PC-9 (cell line): ENCODE measurements around the gene PEA15. TPM values are rescaled to one million over a fixed set of nuclear protein-coding genes. Genes with fewer than 3 reads are reported as not detected.

Experiments used
- BruUV-seq: library from RNA; stranded (reverse); fragments of 400-500 nt; replicated peaks from 2 replicates; lab custom pipeline; 2021; lab: Mats Ljungman, UMichigan
- CTCF ChIA-PET: fragments of 300-600 bp; sonication (Branson Sonifier 250); formaldehyde crosslinking; loops from one replicate; lab custom pipeline; 2022; ENCODE audit warnings: antibody characterized with exemption; lab: Charles Lee
- POLR2A ChIA-PET: fragments of 300-600 bp; sonication (Branson Sonifier 250); formaldehyde crosslinking; loops from one replicate; lab custom pipeline; 2022; ENCODE audit warnings: antibody characterized with exemption; ENCODE audit not compliant: unreplicated experiment; lab: Charles Lee
- DNase-seq, 2 experiments: peaks; one replicate each; pipeline versions ENCODE4 v3.0.0 to v3.0.0-alpha.2; 2015 to 2022; ENCODE audit warnings: mixed read lengths in 1 of 2
- H2AFZ ChIP-seq: fragments of 200-600 bp; sonication (generic); 2 replicates; pipeline ENCODE4 v1.8.1; 2017; ENCODE audit warnings: antibody characterized with exemption
- H3F3A ChIP-seq: fragments of 200-600 bp; sonication (generic); 2 replicates; pipeline ENCODE4 v1.8.1; 2017; ENCODE audit warnings: antibody characterized with exemption, mild to moderate bottlenecking, low read depth; ENCODE audit not compliant: insufficient read depth
- H3K27ac ChIP-seq: fragments of 200-600 bp; sonication (generic); 2 replicates; pipeline ENCODE4 v1.6.1; 2016; ENCODE audit warnings: mixed run types
- H3K27me3 ChIP-seq: fragments of 200-600 bp; sonication (generic); 2 replicates; pipeline ENCODE4 v1.6.1; 2016; ENCODE audit warnings: low read depth, mixed run types; ENCODE audit not compliant: insufficient read depth
- H3K36me3 ChIP-seq: fragments of 200-600 bp; sonication (generic); 2 replicates; pipeline ENCODE4 v1.6.1; 2016; ENCODE audit warnings: low read depth, mixed run types
- H3K4me1 ChIP-seq: fragments of 200-600 bp; sonication (generic); replicated peaks from 2 replicates; pipeline ENCODE4 v1.6.1; 2016; ENCODE audit warnings: mixed run types; ENCODE audit not compliant: insufficient read depth
- H3K4me2 ChIP-seq: fragments of 200-600 bp; sonication (generic); 2 replicates; pipeline ENCODE4 v1.6.1; 2017; ENCODE audit warnings: mixed run types
- H3K4me3 ChIP-seq: fragments of 200-600 bp; sonication (generic); 2 replicates; pipeline ENCODE4 v1.6.1; 2016; ENCODE audit warnings: mixed run types
- H3K79me2 ChIP-seq: fragments of 200-600 bp; sonication (generic); 2 replicates; pipeline ENCODE4 v1.6.1; 2017; ENCODE audit warnings: low read depth, mixed run types
- H3K9me2 ChIP-seq: fragments of 200-600 bp; sonication (generic); 2 replicates; pipeline ENCODE4 v1.8.1; 2017; ENCODE audit warnings: mild to moderate bottlenecking; ENCODE audit not compliant: insufficient read depth
- H3K9me3 ChIP-seq: fragments of 200-600 bp; sonication (generic); 2 replicates; pipeline ENCODE4 v1.8.1; 2016; ENCODE audit warnings: low read depth; ENCODE audit not compliant: insufficient read depth
- H4K20me1 ChIP-seq: fragments of 200-600 bp; sonication (generic); 2 replicates; pipeline ENCODE4 v1.8.1; 2017; ENCODE audit not compliant: insufficient read depth
- CTCF ChIP-seq: fragments of 200-600 bp; sonication (generic); conservative IDR thresholded peaks from 2 replicates; pipeline ENCODE4 v1.6.1; 2017; ENCODE audit warnings: mixed run types, antibody characterized with exemption, mild to moderate bottlenecking, moderate library complexity
- EZH2 ChIP-seq: fragments of 200-600 bp; sonication (generic); IDR thresholded peaks from 2 replicates; pipeline ENCODE4 v1.8.0; 2017; ENCODE audit warnings: antibody characterized with exemption, low read depth
- intact Hi-C: fragments of 100-400 bp; cut with micrococcal nuclease; formaldehyde crosslinking; loops from one replicate; pipeline ENCODE4 v1.10.0; 2022; ENCODE audit not compliant: unreplicated experiment
- total RNA-seq: library from RNA; stranded (reverse); gene quantifications from 2 replicates; pipeline ENCODE4 v1.2.3, GENCODE V29; 2021

The PEA15 gene
- total RNA-seq, 1 experiment from 2014 or later, result 139 TPM

GRCh38 chr1:160161965-160162705 is 43.0 kb upstream of the PEA15 start:
- Histone ChIP-seq H3K4me3 (no peak overlapping the region), H3K4me1 (peaks cover 14% of the 10 kb centered on the region; the same call in 1 of the 2 replicates), H3K36me3 (no peaks in the 10 kb centered on the region), H3K27ac (no peak overlapping the region), H3K79me2 (no peaks in the 10 kb centered on the region), H2AFZ (no peak overlapping the region), H3F3A (no peaks in the 10 kb centered on the region; the same call in 1 of the 2 replicates), H3K27me3 (no peaks in the 10 kb centered on the region), H3K4me2 (no peak overlapping the region), H3K9me3 (no peaks in the 10 kb centered on the region), H4K20me1 (no peaks in the 10 kb centered on the region), H3K9me2 (no peaks in the 10 kb centered on the region; the same call in 1 of the 2 replicates)
- no peak for DNase-seq
- no peak for TF ChIP-seq EZH2
- TF ChIP-seq CTCF, result no peak
- ChIA-PET POLR2A (interaction anchor here (0.5 kb wide), 1 partner anchor 62 kb away, joined by 3 read pairs; no protein-coding TSS in a partner anchor), CTCF (interaction anchor here (1.0 kb wide), 1 partner anchor 58 kb away, joined by 3 read pairs; no protein-coding TSS in a partner anchor)
- intact Hi-C loops, result no loop called here
- BruUV-seq, result no TSS peak

GRCh38 chr1:160162931-160163330 is 42.3 kb upstream of the PEA15 start:
- H3K36me3 ChIP-seq, result no peaks in the 10 kb centered on the region
- no peaks in the 10 kb centered on the region for H3K79me2 ChIP-seq
- ChIA-PET POLR2A (interaction anchor here (0.5 kb wide), 1 partner anchor 63 kb away, joined by 3 read pairs; no protein-coding TSS in a partner anchor), CTCF (interaction anchor here (1.0 kb wide), 1 partner anchor 57 kb away, joined by 3 read pairs; no protein-coding TSS in a partner anchor)
- peaks cover 19% of the 10 kb centered on the region; the same call in 1 of the 2 replicates for H3K4me1 ChIP-seq
- no peaks in the 10 kb centered on the region for H3K9me3 ChIP-seq
- no peaks in the 10 kb centered on the region for H4K20me1 ChIP-seq
- no peak overlapping the region for H3K4me2 ChIP-seq
- intact Hi-C loops, result loop anchor here (1.0 kb wide), 1 partner anchor 62 kb away; no protein-coding TSS in a partner anchor
- no peak for DNase-seq
- no TSS peak for BruUV-seq
- no peak overlapping the region for H2AFZ ChIP-seq
- H3K9me2 ChIP-seq, result no peaks in the 10 kb centered on the region; the same call in 1 of the 2 replicates
- H3K4me3 ChIP-seq, result no peak overlapping the region
- no peaks in the 10 kb centered on the region for H3K27me3 ChIP-seq
- H3K27ac ChIP-seq, result no peak overlapping the region
- TF ChIP-seq CTCF (no peak), EZH2 (no peak)
- no peaks in the 10 kb centered on the region; the same call in 1 of the 2 replicates for H3F3A ChIP-seq

- no TSS peak for BruUV-seq
- Histone ChIP-seq H3K4me2 (no peak overlapping the region), H3K9me2 (no peaks in the 10 kb centered on the region; the same call in 1 of the 2 replicates), H3F3A (no peaks in the 10 kb centered on the region; the same call in 1 of the 2 replicates), H4K20me1 (no peaks in the 10 kb centered on the region), H3K36me3 (no peaks in the 10 kb centered on the region), H3K4me3 (no peak overlapping the region), H3K27me3 (no peaks in the 10 kb centered on the region), H3K4me1 (peaks cover 19% of the 10 kb centered on the region; the same call in 1 of the 2 replicates), H3K27ac (no peak overlapping the region), H2AFZ (no peak overlapping the region), H3K79me2 (no peaks in the 10 kb centered on the region), H3K9me3 (no peaks in the 10 kb centered on the region)
- CTCF ChIA-PET, result no interaction called here
- POLR2A ChIA-PET, result no interaction called here
- no peak for DNase-seq
- TF ChIP-seq CTCF, result peak; percentile 46
- TF ChIP-seq EZH2, result no peak
- intact Hi-C loops, result loop anchor here (1.0 kb wide), 1 partner anchor 62 kb away; no protein-coding TSS in a partner anchor
Measured at GRCh38 chr1:160163615-160164014, 41.6 kb upstream of the PEA15 start.
